ENCODE measurements around the gene B4GALNT1. TPM values are rescaled to one million over a fixed set of nuclear protein-coding genes. Genes with fewer than 3 reads are reported as not detected.
A peak's percentile ranks its signal among the peaks of the same experiment; 100 is the strongest.

Gene B4GALNT1
- total and polyA plus RNA-seq, 2 of the 13 experiments (the other 11 are each of a cell fraction or from before 2014, with no cell fraction given), result 4.5 to 5.4 TPM

DNA sequence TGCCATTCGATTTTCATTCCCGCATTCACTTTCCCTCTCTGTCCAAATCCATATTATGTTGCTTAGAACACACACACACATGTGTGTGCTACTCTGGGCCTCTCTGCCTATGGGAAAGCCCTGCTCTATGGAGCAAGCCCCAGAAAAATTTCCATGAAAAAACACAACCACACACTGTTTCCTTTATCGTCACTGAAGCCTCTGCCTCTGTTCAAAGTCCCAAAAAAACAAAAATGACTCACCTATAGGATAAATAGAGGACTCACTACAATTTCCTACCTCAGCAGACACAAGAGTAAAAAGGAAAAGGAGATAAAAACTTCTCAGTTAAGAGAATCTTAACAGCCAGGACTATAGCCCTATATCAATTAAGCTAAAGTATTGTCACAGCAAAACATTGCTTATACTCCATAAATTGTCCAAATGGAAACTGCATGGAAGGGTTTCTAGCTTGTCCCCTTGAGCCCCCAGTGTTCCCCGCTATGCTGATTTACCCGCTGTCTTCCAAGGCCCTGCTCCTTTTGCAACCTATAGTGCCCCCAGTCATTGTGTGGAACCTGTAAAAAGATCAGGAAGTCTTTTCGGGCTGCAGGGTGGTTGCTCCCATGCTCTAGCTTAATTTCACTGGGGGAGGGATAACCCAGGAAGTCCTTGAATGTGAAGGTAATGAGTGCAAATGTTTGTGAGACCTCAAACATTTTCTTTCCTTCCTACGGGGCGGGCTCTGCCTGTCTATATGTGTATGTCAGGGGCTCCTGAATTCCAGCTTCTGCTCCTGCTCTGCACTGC is 53.1 kb downstream of the B4GALNT1 start (continued):
- TF ChIP-seq KDM1A (CRISPR knock-in tag; IDR thresholded peaks at IDR 0.05) (no peak), ZFAT (CRISPR knock-in tag; conservative IDR thresholded peaks at IDR 0.05) (no peak), SRY (CRISPR knock-in tag; IDR thresholded peaks at IDR 0.05) (no peak), ARNTL (CRISPR knock-in tag; IDR thresholded peaks at IDR 0.05) (no peak), RAD21 (CRISPR knock-in tag; IDR thresholded peaks at IDR 0.05) (no peak), KLF9 (CRISPR knock-in tag; IDR thresholded peaks at IDR 0.05; ENCODE audit: low read depth) (no peak), RCOR2 (CRISPR knock-in tag; IDR thresholded peaks at IDR 0.05) (0 out of 2 replicates have a peak, but pooled peaks have one; percentile 7)
- TF ChIP-seq, protein P1, sequence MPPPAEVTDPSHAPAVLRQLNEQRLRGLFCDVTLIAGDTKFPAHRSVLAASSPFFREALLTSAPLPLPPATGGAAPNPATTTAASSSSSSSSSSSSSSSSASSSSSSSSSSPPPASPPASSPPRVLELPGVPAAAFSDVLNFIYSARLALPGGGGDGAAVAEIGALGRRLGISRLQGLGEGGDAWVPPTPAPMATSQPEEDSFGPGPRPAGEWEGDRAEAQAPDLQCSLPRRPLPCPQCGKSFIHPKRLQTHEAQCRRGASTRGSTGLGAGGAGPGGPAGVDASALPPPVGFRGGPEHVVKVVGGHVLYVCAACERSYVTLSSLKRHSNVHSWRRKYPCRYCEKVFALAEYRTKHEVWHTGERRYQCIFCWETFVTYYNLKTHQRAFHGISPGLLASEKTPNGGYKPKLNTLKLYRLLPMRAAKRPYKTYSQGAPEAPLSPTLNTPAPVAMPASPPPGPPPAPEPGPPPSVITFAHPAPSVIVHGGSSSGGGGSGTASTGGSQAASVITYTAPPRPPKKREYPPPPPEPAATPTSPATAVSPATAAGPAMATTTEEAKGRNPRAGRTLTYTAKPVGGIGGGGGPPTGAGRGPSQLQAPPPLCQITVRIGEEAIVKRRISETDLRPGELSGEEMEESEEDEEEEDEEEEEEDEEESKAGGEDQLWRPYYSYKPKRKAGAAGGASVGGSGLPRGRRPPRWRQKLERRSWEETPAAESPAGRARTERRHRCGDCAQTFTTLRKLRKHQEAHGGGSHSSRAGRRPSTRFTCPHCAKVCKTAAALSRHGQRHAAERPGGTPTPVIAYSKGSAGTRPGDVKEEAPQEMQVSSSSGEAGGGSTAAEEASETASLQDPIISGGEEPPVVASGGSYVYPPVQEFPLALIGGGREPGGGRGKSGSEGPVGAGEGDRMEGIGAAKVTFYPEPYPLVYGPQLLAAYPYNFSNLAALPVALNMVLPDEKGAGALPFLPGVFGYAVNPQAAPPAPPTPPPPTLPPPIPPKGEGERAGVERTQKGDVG (CRISPR knock-in tag; IDR thresholded peaks at IDR 0.05; ENCODE audit: borderline replicate concordance), result no peak
- TF ChIP-seq, protein P2, sequence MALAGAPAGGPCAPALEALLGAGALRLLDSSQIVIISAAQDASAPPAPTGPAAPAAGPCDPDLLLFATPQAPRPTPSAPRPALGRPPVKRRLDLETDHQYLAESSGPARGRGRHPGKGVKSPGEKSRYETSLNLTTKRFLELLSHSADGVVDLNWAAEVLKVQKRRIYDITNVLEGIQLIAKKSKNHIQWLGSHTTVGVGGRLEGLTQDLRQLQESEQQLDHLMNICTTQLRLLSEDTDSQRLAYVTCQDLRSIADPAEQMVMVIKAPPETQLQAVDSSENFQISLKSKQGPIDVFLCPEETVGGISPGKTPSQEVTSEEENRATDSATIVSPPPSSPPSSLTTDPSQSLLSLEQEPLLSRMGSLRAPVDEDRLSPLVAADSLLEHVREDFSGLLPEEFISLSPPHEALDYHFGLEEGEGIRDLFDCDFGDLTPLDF (CRISPR knock-in tag; IDR thresholded peaks at IDR 0.05), result no peak
- TF ChIP-seq, protein P3, sequence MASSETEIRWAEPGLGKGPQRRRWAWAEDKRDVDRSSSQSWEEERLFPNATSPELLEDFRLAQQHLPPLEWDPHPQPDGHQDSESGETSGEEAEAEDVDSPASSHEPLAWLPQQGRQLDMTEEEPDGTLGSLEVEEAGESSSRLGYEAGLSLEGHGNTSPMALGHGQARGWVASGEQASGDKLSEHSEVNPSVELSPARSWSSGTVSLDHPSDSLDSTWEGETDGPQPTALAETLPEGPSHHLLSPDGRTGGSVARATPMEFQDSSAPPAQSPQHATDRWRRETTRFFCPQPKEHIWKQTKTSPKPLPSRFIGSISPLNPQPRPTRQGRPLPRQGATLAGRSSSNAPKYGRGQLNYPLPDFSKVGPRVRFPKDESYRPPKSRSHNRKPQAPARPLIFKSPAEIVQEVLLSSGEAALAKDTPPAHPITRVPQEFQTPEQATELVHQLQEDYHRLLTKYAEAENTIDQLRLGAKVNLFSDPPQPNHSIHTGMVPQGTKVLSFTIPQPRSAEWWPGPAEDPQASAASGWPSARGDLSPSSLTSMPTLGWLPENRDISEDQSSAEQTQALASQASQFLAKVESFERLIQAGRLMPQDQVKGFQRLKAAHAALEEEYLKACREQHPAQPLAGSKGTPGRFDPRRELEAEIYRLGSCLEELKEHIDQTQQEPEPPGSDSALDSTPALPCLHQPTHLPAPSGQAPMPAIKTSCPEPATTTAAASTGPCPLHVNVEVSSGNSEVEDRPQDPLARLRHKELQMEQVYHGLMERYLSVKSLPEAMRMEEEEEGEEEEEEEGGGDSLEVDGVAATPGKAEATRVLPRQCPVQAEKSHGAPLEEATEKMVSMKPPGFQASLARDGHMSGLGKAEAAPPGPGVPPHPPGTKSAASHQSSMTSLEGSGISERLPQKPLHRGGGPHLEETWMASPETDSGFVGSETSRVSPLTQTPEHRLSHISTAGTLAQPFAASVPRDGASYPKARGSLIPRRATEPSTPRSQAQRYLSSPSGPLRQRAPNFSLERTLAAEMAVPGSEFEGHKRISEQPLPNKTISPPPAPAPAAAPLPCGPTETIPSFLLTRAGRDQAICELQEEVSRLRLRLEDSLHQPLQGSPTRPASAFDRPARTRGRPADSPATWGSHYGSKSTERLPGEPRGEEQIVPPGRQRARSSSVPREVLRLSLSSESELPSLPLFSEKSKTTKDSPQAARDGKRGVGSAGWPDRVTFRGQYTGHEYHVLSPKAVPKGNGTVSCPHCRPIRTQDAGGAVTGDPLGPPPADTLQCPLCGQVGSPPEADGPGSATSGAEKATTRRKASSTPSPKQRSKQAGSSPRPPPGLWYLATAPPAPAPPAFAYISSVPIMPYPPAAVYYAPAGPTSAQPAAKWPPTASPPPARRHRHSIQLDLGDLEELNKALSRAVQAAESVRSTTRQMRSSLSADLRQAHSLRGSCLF (CRISPR knock-in tag; IDR thresholded peaks at IDR 0.05; ENCODE audit: borderline replicate concordance), result no peak
- TF ChIP-seq, protein P4, sequence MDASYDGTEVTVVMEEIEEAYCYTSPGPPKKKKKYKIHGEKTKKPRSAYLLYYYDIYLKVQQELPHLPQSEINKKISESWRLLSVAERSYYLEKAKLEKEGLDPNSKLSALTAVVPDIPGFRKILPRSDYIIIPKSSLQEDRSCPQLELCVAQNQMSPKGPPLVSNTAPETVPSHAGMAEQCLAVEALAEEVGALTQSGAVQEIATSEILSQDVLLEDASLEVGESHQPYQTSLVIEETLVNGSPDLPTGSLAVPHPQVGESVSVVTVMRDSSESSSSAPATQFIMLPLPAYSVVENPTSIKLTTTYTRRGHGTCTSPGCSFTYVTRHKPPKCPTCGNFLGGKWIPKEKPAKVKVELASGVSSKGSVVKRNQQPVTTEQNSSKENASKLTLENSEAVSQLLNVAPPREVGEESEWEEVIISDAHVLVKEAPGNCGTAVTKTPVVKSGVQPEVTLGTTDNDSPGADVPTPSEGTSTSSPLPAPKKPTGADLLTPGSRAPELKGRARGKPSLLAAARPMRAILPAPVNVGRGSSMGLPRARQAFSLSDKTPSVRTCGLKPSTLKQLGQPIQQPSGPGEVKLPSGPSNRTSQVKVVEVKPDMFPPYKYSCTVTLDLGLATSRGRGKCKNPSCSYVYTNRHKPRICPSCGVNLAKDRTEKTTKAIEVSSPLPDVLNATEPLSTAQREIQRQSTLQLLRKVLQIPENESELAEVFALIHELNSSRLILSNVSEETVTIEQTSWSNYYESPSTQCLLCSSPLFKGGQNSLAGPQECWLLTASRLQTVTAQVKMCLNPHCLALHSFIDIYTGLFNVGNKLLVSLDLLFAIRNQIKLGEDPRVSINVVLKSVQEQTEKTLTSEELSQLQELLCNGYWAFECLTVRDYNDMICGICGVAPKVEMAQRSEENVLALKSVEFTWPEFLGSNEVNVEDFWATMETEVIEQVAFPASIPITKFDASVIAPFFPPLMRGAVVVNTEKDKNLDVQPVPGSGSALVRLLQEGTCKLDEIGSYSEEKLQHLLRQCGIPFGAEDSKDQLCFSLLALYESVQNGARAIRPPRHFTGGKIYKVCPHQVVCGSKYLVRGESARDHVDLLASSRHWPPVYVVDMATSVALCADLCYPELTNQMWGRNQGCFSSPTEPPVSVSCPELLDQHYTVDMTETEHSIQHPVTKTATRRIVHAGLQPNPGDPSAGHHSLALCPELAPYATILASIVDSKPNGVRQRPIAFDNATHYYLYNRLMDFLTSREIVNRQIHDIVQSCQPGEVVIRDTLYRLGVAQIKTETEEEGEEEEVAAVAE (CRISPR knock-in tag; IDR thresholded peaks at IDR 0.05; ENCODE audit: borderline replicate concordance), result no peak
